OCI-LY1 (cell line): Measurements from ENCODE around the gene ZNF101.
A peak's percentile ranks its signal among the peaks of the same experiment; 100 is the strongest.

Source experiments
- H2AFZ ChIP-seq: fragments of 200-600 bp; sonication (generic), shearing (Covaris generic); 2 replicates; pipeline ENCODE4 v1.6.0; 2014; ENCODE audit warnings: antibody characterized with exemption, mild to moderate bottlenecking, low read length
- H3F3A ChIP-seq: fragments of 200-600 bp; sonication (generic), shearing (Covaris generic); 2 replicates; pipeline ENCODE4 v1.6.0; 2014; ENCODE audit warnings: mild to moderate bottlenecking, antibody characterized with exemption, low read length, moderate library complexity; ENCODE audit not compliant: insufficient read depth
- H3K27ac ChIP-seq: fragments of 200-600 bp; sonication (generic); 2 replicates; pipeline ENCODE4 v1.5.1; 2014; ENCODE audit warnings: low read length, mixed run types, mild to moderate bottlenecking, low read depth; ENCODE audit not compliant: poor library complexity, severe bottlenecking
- H3K27me3 ChIP-seq: fragments of 200-600 bp; sonication (generic); 2 replicates; pipeline ENCODE4 v1.6.0; 2014; ENCODE audit warnings: antibody characterized with exemption, mild to moderate bottlenecking, low read length, moderate library complexity; ENCODE audit not compliant: insufficient read depth
- H3K36me3 ChIP-seq: fragments of 200-600 bp; sonication (generic); 2 replicates; pipeline ENCODE4 v1.6.1; 2014; ENCODE audit warnings: mild to moderate bottlenecking, antibody characterized with exemption, low read length, moderate library complexity, mixed read lengths; ENCODE audit not compliant: insufficient read depth
- H3K4me1 ChIP-seq: fragments of 200-600 bp; sonication (generic); 2 replicates; pipeline ENCODE4 v1.5.1; 2014; ENCODE audit warnings: mild to moderate bottlenecking, low read length, moderate library complexity; ENCODE audit not compliant: insufficient read depth, severe bottlenecking
- H3K4me2 ChIP-seq: fragments of 200-600 bp; sonication (generic), shearing (Covaris generic); 2 replicates; pipeline ENCODE4 v1.6.1; 2014; ENCODE audit warnings: low read length
- H3K4me3 ChIP-seq: fragments of 200-600 bp; sonication (generic); 2 replicates; pipeline ENCODE4 v1.5.1; 2014; ENCODE audit warnings: low read length, low read depth, mild to moderate bottlenecking, mixed read lengths; ENCODE audit not compliant: poor library complexity, severe bottlenecking
- H3K79me2 ChIP-seq: fragments of 200-600 bp; shearing (Covaris generic); 2 replicates; pipeline ENCODE4 v1.6.1; 2016; ENCODE audit warnings: mixed run types, low read length, mixed read lengths; ENCODE audit not compliant: insufficient read depth
- H3K9ac ChIP-seq: fragments of 200-600 bp; sonication (generic), shearing (Covaris generic); 2 replicates; pipeline ENCODE4 v1.6.1; 2014; ENCODE audit warnings: mild to moderate bottlenecking, low read length, mixed read lengths
- H3K9me2 ChIP-seq: fragments of 200-600 bp; sonication (generic), shearing (Covaris generic); 2 replicates; pipeline ENCODE4 v1.6.1; 2014; ENCODE audit warnings: low read depth, mild to moderate bottlenecking, low read length, mixed read lengths
- H3K9me3 ChIP-seq: fragments of 200-600 bp; shearing (Covaris generic); 2 replicates; pipeline ENCODE4 v1.6.1; 2014; ENCODE audit warnings: low read length, mixed read lengths
- H4K20me1 ChIP-seq: fragments of 200-600 bp; sonication (generic), shearing (Covaris generic); 2 replicates; pipeline ENCODE4 v1.6.0; 2016; ENCODE audit warnings: mild to moderate bottlenecking, low read length; ENCODE audit not compliant: insufficient read depth
- EZH2 ChIP-seq: fragments of 200-600 bp; sonication (generic), shearing (Covaris generic); IDR thresholded peaks from 2 replicates; pipeline ENCODE4 v1.8.0; 2017; ENCODE audit warnings: borderline replicate concordance, mixed run types, mild to moderate bottlenecking, antibody characterized with exemption, low read length, moderate library complexity, mixed read lengths
- TF ChIP-seq, protein P1 (sequence below): fragments of 200-600 bp; sonication (generic), shearing (Covaris generic); IDR thresholded peaks from 2 replicates; pipeline ENCODE4 v1.5.1; 2017; ENCODE audit warnings: mild to moderate bottlenecking, antibody characterized with exemption, low read length, moderate library complexity, mixed read lengths

ZNF101 gene

DNA sequence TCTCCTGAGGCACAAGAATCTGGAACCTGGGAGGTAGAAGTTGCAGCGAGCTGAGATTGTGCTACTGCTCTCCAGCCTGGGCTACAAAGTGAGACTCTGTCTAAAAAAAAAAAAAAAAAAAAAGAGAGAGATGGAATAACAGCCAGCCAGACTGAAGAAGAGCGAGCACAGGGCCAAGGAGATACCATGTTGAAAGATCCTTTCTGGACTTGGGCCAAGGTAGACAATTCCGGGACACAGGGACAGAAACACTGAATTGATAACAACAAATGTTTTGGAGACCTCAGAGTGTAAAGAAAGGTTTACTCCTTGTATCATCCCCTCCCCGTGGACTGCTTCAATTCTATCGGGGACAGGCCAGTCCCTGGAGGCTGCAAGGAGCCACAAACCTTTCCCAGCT lies 45.3 kb upstream of the ZNF101 start:
- Histone ChIP-seq H3K27ac (no peak overlapping the region), H3K27me3 (no peaks in the 10 kb centered on the region), H3K9me2 (no peaks in the 10 kb centered on the region), H3K36me3 (peaks cover 11% of the 10 kb centered on the region; the same call in 1 of the 2 replicates), H4K20me1 (no peaks in the 10 kb centered on the region), H3K4me3 (no peak overlapping the region), H3K9me3 (no peaks in the 10 kb centered on the region), H3K9ac (no peak overlapping the region), H3F3A (no peaks in the 10 kb centered on the region), H2AFZ (no peak overlapping the region), H3K4me2 (no peak overlapping the region), H3K4me1 (peaks cover 29% of the 10 kb centered on the region), H3K79me2 (no peaks in the 10 kb centered on the region)
- TF ChIP-seq, protein P1, sequence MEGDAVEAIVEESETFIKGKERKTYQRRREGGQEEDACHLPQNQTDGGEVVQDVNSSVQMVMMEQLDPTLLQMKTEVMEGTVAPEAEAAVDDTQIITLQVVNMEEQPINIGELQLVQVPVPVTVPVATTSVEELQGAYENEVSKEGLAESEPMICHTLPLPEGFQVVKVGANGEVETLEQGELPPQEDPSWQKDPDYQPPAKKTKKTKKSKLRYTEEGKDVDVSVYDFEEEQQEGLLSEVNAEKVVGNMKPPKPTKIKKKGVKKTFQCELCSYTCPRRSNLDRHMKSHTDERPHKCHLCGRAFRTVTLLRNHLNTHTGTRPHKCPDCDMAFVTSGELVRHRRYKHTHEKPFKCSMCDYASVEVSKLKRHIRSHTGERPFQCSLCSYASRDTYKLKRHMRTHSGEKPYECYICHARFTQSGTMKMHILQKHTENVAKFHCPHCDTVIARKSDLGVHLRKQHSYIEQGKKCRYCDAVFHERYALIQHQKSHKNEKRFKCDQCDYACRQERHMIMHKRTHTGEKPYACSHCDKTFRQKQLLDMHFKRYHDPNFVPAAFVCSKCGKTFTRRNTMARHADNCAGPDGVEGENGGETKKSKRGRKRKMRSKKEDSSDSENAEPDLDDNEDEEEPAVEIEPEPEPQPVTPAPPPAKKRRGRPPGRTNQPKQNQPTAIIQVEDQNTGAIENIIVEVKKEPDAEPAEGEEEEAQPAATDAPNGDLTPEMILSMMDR, result no peak
- TF ChIP-seq EZH2, result no peak

DNA sequence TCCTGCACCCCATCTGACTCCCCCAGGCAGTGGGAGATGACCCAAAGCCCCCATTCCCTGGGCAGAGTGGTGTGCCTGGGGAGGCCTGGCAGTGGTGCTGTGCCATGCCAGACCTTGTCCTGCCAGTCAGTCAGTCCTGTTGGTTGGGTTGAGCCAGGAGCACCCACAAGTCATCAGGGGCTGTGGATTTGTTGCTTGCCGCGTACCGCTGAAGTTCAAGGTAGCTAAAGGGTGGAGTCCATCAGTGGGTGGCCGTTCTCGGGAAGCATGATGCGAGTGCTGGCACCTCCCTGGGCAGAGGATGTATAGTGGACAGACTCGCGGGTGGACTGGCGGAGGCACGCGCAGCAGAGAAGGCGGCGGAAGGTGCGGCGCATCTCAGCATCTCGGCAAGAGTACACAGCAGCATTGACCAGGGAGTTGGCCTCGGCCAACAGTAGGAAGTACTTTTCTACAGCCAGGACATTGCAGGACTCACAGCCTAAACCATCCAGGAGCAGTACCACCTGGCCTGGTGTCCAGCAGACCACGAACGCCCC lies 44.5 kb upstream of the ZNF101 start:
- Histone ChIP-seq H3K9me3 (no peaks in the 10 kb centered on the region), H2AFZ (no peak overlapping the region), H3F3A (no peaks in the 10 kb centered on the region), H3K4me3 (no peak overlapping the region), H3K79me2 (no peaks in the 10 kb centered on the region), H3K4me2 (no peak overlapping the region), H4K20me1 (no peaks in the 10 kb centered on the region), H3K36me3 (peaks cover 11% of the 10 kb centered on the region; the same call in 1 of the 2 replicates), H3K27me3 (no peaks in the 10 kb centered on the region), H3K27ac (peak overlapping the region; percentile 8), H3K9ac (no peak overlapping the region), H3K9me2 (no peaks in the 10 kb centered on the region), H3K4me1 (peaks cover 32% of the 10 kb centered on the region)
- no peak for TF ChIP-seq EZH2
- TF ChIP-seq, protein P1, result no peak

DNA sequence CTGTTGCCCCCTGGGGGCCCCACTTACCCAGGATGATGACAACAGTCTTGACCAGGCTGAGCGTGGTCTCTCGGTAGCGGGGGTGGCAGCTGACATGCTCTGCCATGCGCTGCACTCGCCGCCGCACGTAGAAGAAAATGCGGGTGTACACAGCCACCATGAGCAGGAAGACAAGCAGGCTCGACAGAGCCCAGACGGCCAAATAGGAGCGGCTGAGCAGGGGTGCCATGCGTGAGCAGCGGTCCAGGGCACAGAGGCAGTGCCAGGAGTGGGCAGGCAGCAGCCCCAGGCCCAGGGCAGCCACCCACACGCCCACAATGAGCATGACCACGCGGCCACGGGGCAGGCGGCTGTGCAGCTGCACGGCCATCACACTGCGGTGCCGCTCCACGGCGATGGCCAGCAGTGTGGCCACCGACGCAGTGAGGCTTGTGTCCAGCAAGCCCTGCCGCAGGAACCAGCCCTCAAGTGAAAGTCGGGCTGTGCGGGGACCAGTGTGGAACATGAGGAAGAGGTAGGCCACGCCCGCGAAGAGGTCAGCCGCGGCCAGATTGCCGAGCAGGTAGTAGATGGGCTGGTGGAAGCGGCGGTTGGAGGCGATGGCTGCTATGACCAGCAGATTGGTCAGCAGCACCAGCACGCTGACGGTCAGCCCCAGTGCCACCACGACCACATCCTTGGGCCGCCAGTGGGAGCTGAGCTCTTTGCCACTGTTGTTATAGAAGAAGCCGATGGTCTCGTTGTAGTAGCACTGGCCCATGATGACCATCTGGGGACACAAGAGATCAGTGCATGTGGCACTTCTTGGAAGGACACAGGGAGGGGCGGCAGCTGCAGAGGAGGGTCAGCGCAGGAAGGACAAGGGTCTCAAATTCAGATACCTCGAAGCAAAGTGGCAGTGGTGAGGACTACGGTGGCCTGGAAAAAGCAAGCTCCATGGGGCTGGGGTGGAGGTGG lies 41.8 kb upstream of the ZNF101 start:
- no peaks in the 10 kb centered on the region for H4K20me1 ChIP-seq
- TF ChIP-seq, protein P1, result no peak
- TF ChIP-seq EZH2, result no peak
- no peaks in the 10 kb centered on the region for H3F3A ChIP-seq
- H3K9me3 ChIP-seq, result no peaks in the 10 kb centered on the region
- H3K79me2 ChIP-seq, result no peaks in the 10 kb centered on the region
- no peak overlapping the region for H2AFZ ChIP-seq
- peaks cover 31% of the 10 kb centered on the region; the same call in 1 of the 2 replicates for H3K36me3 ChIP-seq
- peak overlapping the region; percentile 80 for H3K4me3 ChIP-seq
- H3K27ac ChIP-seq, result peak overlapping the region; percentile 30
- H3K9ac ChIP-seq, result peak overlapping the region; percentile 87
- H3K27me3 ChIP-seq, result no peaks in the 10 kb centered on the region
- peaks cover 27% of the 10 kb centered on the region for H3K4me1 ChIP-seq
- no peaks in the 10 kb centered on the region for H3K9me2 ChIP-seq
- H3K4me2 ChIP-seq, result peak overlapping the region; percentile 74
